Ovary (tissue), 3 donors: ENCODE data around the gene ELL2.

Experiments used
- POLR2A ChIP-seq: fragments of 450-650 bp; IDR thresholded peaks from one replicate; pipeline ENCODE4 v1.6.1; 2017; ENCODE audit warnings: antibody characterized with exemption, mild to moderate bottlenecking, moderate library complexity
- TF ChIP-seq, protein P1 (sequence below), 3 donors: fragments of 450-650 bp in 2 of 3; fragments of 200-600 bp in 1 of 3; IDR thresholded peaks; one replicate each; pipeline versions ENCODE4 v1.5.1 to v1.8.0; 2016 to 2022; ENCODE audit warnings: antibody characterized with exemption in 3 of 3, mild to moderate bottlenecking in 1 of 3
- donor health status: DM: no; HTN: no; CAD: no.

DNA sequence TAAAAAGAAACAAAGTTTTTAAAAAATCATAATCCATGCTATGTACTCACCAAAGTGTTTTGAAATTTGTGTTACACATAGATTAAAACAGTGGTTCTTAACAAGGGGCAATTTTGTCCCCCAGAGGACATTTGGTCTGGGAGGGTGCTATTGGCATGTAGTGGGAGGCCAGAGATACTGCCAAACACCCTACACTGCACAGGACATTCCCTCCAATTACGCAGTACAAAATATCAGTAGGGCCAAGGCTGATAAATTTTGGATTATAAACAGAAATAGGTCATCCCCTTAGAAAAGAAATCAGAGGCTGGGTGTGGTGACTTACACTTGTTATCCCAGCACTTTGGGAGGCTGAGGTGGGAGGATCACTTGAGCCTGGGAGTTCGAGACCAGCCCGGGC, 38.9 kb downstream of the ELL2 start:
- TF ChIP-seq, protein P1, sequence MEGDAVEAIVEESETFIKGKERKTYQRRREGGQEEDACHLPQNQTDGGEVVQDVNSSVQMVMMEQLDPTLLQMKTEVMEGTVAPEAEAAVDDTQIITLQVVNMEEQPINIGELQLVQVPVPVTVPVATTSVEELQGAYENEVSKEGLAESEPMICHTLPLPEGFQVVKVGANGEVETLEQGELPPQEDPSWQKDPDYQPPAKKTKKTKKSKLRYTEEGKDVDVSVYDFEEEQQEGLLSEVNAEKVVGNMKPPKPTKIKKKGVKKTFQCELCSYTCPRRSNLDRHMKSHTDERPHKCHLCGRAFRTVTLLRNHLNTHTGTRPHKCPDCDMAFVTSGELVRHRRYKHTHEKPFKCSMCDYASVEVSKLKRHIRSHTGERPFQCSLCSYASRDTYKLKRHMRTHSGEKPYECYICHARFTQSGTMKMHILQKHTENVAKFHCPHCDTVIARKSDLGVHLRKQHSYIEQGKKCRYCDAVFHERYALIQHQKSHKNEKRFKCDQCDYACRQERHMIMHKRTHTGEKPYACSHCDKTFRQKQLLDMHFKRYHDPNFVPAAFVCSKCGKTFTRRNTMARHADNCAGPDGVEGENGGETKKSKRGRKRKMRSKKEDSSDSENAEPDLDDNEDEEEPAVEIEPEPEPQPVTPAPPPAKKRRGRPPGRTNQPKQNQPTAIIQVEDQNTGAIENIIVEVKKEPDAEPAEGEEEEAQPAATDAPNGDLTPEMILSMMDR (IDR thresholded peaks at IDR 0.05), result no peak
- TF ChIP-seq POLR2A, result no peak
